GM21390 (cell line): ENCODE data around the gene CDS2.

ENCODE experiments used
- ATAC-seq: cut with Tn5 transposase; IDR thresholded peaks from one replicate; pipeline ENCODE4 v1.9.1; 2021; ENCODE audit not compliant: unreplicated experiment

Gene CDS2

GRCh38 chr20:5205348-5206210 is 78.8 kb downstream of the CDS2 start:
- peak; percentile 88 for ATAC-seq

DNA sequence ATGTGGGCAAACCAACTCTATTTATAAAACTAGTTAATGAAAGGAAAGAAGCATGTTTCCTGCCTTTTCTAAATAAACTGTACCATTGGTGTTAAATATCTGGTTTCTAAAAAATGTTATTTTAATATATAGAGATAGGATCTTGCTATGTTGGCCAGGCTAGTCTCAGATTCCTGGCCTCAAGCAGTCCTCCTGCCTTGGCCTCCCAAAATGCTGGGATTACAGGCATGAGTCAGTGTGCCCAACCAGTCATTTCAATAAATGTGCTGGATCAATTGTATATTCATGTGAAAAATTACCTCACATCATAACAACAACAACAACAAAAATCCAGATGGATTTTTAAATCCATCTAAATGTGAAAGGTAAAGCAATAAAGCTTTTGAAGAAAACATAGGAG is 80.3 kb downstream of the CDS2 start:
- no peak for ATAC-seq

GRCh38 chr20:5211803-5212714 is 85.3 kb downstream of the CDS2 start:
- no peak for ATAC-seq

GRCh38 chr20:5212907-5213487 is 86.2 kb downstream of the CDS2 start:
- no peak for ATAC-seq

GRCh38 chr20:5214826-5215225 is 88.0 kb downstream of the CDS2 start:
- no peak for ATAC-seq

DNA sequence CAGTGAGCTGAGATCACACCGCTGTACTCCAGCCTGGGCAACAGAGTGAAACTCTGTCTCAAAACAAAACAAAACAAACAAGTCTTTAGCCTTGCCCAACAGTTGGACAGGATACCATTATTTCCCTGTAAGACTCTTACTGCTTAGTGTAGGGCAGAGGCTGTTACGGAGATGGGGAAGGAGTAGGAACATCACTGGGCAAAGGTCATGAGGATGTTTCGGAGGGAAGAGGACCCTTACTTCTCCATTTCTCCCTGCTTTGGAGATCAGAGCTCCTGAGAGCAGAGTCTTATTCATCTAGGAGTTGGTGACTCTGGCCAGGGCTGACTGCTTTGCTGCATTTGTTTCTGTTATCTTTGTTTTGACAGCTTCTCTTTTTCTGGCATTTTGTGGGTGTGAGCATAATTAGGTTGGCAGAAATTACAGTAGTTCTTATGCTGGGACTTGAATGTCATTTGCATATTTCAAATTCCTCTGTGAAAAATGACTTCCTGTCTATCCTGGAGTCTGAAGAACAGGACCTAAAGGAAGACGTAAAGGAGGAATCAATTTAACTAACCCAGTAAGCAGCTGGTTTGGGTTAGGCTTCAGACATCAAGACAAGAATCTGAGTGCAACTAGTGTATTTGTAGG is 89.0 kb downstream of the CDS2 start:
- ATAC-seq: no peak

DNA sequence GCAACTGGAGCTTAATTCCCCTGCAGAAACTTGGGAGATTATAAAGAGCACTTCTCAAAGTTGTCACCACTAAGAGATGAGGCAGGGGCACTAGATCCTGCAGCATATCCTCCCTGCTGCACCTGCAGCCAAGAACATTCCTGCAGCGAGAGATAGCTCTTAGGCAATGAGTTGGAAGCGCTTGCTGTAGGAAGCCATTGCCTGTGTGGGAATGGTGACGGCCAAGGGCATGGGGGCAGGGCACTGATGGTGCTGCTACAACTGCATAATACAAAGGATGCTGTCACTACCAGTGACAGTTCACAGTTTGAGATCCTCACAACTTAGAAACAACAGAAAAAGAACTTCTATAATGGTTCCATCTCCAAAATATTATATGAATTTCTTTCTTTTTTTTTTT is 89.9 kb downstream of the CDS2 start:
- no peak for ATAC-seq

DNA sequence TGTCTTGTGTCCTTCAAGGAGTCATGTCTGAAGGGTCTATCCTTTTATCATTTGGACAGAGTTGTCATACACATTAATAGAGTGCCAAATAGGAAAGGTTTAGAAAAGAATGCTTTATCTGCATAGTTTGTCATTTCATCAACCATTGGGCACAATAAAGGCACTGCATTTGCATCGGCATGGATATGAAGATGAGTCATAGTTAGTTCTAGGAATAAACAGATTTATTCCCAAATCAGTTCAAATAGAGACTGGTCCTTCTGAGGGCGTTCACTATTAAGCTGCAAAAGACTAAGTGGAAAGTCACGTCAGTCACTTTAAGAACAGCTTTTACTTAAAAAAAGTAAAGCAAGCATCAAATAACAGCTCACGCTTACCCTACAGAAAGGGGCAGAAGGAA is 90.8 kb downstream of the CDS2 start:
- ATAC-seq: no peak

DNA sequence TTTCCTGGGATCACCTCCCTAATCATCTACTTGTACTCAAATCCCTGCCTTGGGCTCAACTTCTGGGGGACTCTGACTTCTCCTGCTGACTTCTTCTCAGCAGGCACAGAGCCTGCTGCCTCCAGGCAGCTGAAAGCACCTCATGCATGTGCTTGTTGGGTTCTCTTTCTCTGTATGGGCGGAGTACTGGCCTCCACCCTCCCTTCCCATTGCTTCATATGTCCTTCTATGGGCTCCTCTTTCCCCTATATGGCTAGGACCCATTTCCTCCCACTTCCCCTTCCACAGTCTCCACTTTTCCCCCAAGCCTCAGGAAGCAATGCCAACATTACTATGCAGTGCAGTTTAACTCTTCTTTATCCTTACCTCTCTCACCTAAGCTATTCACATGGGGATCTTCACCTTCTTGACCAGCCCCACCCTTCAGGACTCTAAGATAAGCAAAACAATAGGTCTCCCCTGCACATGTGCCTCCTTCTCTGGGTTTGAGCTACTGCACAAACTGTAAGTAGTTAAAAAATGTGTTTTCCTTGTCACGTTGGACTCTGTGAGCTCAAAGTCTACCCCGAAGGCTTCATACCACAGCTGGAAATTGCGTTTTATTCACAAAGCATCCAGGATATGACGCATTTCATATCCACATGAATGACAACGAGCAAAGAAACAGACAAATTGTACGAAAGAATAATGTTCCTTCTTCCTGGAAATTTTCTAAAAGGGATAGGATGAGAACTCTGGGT is 93.7 kb downstream of the CDS2 start:
- no peak for ATAC-seq

DNA sequence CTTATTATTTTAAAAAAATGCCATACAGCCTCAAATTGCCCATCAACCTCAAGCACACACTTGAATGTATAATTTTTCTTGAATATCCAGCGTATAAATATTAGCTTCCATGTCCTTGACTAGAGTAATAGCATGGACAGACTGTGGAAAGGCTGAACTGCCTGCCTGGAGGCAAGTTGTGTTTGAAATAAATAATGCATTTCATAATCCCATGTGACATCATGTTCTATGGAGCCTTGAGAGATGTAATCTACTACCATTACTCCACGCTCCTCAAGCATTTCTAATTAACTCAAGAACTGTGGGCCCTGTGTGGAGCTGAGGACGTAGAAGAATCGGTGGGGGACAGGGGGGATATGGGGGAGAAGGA is 94.2 kb downstream of the CDS2 start:
- ATAC-seq: no peak

DNA sequence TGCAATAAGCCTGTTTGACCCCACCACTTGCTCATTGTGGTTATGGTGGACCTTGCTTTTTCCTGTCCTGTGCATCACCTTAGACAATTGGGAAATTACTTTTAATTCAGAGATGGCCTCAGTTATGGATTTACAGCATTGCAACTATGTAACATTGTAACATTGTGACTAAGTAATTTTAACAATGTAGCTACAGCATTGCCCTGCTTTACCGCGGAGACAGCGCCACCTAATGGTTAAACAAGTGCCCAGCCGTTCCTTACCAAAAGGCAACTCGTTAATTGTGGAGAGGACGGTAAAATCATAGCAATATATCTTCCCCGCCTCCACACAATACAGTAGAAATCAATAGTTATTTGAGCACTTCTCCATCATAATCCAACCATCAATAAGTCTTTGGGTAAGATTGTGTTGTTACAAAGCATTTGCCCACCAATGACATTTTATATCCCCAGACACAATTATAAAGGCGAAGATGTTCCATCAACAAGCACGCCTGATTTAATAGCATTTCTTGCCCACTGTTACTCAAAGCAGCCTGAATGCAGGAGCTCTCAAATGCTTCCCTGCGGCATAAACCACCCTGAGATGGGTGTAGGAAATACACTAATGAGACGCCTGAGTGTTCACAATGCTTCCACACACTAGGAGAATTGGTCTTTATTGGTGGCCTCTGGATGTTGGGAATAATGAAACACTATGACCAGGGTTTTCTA is 96.3 kb downstream of the CDS2 start:
- no peak for ATAC-seq

- no peak for ATAC-seq
Measured at GRCh38 chr20:5230544-5230943, 103.7 kb downstream of the CDS2 start.

DNA sequence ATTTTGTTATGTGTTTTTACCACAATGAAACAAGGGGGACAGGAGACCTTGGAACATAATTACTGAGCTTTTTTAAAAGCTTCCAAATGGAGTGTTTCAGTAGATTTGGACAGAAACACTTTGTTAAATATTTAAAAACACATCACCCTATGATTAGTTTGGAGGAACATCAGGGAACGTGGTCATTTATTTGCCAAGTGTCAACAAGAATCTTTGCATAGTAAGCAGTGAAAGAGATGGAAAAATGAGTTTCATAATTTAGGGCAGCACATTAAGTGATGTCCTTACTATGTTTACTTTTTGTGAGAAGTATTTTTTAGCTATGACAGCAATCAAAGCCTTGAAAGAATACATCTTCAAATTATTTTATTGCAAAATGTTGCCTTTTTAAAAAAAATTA is 107.3 kb downstream of the CDS2 start:
- no peak for ATAC-seq

DNA sequence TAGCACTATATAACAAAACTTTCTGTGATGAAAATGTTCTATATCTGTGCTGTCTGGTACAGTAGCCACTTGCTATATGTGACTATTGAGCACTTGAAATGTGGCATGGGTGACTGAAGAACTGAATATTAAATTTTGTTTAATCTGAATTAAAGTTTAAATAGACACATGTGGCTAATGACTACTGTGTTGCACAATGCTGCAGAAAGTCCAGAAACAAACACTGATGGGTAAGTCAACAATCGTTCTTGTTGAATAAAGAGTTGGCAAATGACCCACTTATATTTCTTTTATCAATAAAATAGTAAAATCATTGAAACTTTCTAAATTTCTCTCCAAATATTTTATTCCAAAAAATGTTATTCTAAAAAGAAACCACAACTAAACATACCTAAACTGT is 108.2 kb downstream of the CDS2 start:
- no peak for ATAC-seq
